K562 (cell line): Measurements from ENCODE around the gene RABL2B.

Experiments
- FOXM1 ChIP-seq, 2 experiments: fragments of 450-650 bp in 1 of 2; sonication (generic) in 1 of 2; formaldehyde crosslinking in 1 of 2; IDR thresholded peaks; 2 replicates each; pipeline versions ENCODE4 v1.6.1 to v1.9.0; 2017 to 2022; ENCODE audit warnings: low read depth in 2 of 2, mild to moderate bottlenecking in 2 of 2, missing genetic modification reagents in 1 of 2, moderate library complexity in 1 of 2
- HDAC2 ChIP-seq: fragments of 450-650 bp; IDR thresholded peaks from 2 replicates; pipeline ENCODE4 v1.6.1; 2016; ENCODE audit warnings: mild to moderate bottlenecking
- MBD2 ChIP-seq: sonication (generic); IDR thresholded peaks from 2 replicates; pipeline ENCODE4 v1.6.1; 2016; ENCODE audit warnings: low read depth, borderline replicate concordance
- SIN3A ChIP-seq, 2 experiments: fragments of 150-350 bp in 1 of 2; IDR thresholded peaks; 2 replicates each; pipeline ENCODE4 v1.6.1; 2011 to 2016; ENCODE audit warnings: borderline replicate concordance in 2 of 2, low read depth in 2 of 2, low read length in 2 of 2, mild to moderate bottlenecking in 2 of 2, moderate library complexity in 2 of 2; ENCODE audit not compliant: control insufficient read depth in 1 of 2
- THRAP3 ChIP-seq: fragments of 450-650 bp; IDR thresholded peaks from 2 replicates; pipeline ENCODE4 v1.6.1; 2016; ENCODE audit warnings: mild to moderate bottlenecking, inconsistent platforms, borderline replicate concordance
- WHSC1 ChIP-seq: IDR thresholded peaks from one replicate; pipeline ENCODE4 v1.6.1; 2012; ENCODE audit warnings: low read length, control low read depth, inconsistent platforms
- XRCC5 ChIP-seq: fragments of 200-400 bp; formaldehyde crosslinking; IDR thresholded peaks from 2 replicates; pipeline ENCODE4 v1.6.1; 2017; ENCODE audit warnings: low read depth, mild to moderate bottlenecking, low read length

DNA sequence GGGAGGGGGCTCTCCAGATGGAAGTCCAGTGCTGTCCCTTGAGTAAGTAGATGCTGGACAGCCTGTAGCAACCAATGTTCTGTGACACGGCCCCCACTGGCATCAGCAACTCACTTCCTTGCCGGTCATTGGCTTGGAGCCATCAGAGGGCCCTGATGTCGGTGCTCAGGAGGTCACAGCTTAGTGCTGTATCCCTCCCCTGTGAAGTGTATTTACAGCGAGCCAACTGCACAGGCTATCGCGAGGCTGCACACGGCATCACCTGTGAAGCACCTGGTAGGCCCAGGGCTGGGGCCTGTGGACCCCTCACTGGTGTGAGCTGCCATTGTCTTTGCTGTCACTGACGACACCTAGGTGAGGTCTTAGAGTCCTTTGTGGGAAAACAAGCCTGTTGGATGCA lies 58.8 kb downstream of the RABL2B start:
- TF ChIP-seq FOXM1 (IDR thresholded peaks at IDR 0.05; ENCODE audit: low read depth): no peak
- no peak for TF ChIP-seq FOXM1 (CRISPR knock-in tag; IDR thresholded peaks at IDR 0.05; ENCODE audit: low read depth)
- no peak for TF ChIP-seq WHSC1
- no peak for TF ChIP-seq MBD2
- TF ChIP-seq THRAP3: no peak
- TF ChIP-seq HDAC2: no peak
- no peak for TF ChIP-seq SIN3A (IDR thresholded peaks at IDR 0.05; ENCODE audit: borderline replicate concordance in 2 of 2, control insufficient read depth in 1 of 2, low read depth in 2 of 2, low read length in 2 of 2)
- no peak for TF ChIP-seq XRCC5
